ENCODE measurements around the gene SLC1A7.

DNA sequence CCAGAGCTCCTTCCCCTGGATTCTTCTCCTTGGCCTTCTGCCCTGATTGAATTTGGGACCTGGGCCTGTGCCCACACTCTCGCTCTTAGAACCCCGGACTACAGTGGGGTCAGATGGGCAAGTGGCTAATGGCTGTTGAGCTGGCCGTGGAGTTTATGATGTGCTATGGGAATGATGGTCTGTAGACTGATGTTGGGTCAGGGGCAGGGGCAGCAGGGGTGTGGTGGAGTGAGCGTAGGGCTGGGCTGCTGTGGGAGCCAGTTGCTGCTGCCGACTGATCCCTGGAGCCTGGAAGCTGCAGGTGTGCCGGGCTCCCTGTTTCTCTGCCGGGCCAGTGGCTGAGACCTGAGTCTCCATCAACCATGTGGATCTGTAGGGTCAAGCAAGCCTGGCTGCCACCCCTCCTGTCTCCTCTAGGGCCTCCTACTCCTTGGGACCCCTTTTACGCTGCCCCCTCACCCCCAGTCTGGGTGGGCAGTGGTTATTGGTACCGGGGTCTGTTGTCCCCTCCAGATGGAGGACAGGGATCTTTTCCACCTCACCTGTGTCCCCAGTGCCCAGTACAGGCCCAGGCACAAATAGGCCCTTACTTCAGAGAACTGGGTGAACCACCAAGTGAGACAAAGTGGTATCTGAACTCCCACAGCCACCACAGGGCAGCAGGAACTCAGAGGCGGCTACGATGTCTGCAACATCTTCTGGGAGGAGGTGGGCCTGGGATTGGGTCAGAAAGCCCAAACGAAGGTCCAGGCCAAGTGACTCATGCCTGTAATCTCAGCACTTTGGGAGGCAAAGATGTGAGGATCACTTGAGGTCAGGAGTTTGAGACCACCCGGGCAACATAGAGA lies 75.3 kb downstream of the SLC1A7 start:
- TF ChIP-seq CTCF (IDR thresholded peaks at IDR 0.05) (no peak), POLR2A (IDR thresholded peaks at IDR 0.05) (no peak)
